Measurements from ENCODE around the gene SZT2. TPM values are rescaled to one million over a fixed set of nuclear protein-coding genes. Genes with fewer than 3 reads are reported as not detected.
"Not testable (repeated sequence)": the region's sequence is repeated elsewhere in the genome, so short reads cannot be mapped to it uniquely, and the experiment has no call there.

The SZT2 gene
- polyA plus RNA-seq, 1 donor: 26.3 TPM

- 100% methylated on average over 1 of the region's 1 CpG for WGBS (ENCODE audit: insufficient coverage, low lambda C conversion rate)
- H3K9me3 ChIP-seq (ENCODE audit: control insufficient read depth, low read depth, low read length); H3K27me3 ChIP-seq (ENCODE audit: control insufficient read depth, insufficient read depth, low read length); DNase-seq; H3K4me3 ChIP-seq (ENCODE audit: low read length); H3K4me1 ChIP-seq (ENCODE audit: control insufficient read depth, insufficient read depth, low read length); H3K27ac ChIP-seq (ENCODE audit: low read length): not testable (repeated sequence)
- peaks cover 44% of the 10 kb centered on the region for H3K36me3 ChIP-seq (ENCODE audit: control insufficient read depth, insufficient read depth, low read length)
These were observed 23.7 kb downstream of the SZT2 start for GRCh38 chr1:43413426-43413825.

GRCh38 chr1:43414634-43415223 is 25.0 kb downstream of the SZT2 start:
- Histone ChIP-seq H3K4me1 (ENCODE audit: control insufficient read depth, insufficient read depth, low read length) (no peaks in the 10 kb centered on the region), H3K9me3 (ENCODE audit: control insufficient read depth, low read depth, low read length) (no peaks in the 10 kb centered on the region), H3K4me3 (ENCODE audit: low read length) (no peak overlapping the region), H3K27ac (ENCODE audit: low read length) (no peak overlapping the region), H3K36me3 (ENCODE audit: control insufficient read depth, insufficient read depth, low read length) (peaks cover 49% of the 10 kb centered on the region), H3K27me3 (ENCODE audit: control insufficient read depth, insufficient read depth, low read length) (no peaks in the 10 kb centered on the region)
- WGBS (ENCODE audit: insufficient coverage, low lambda C conversion rate): no CpG with 5 or more reads among the region's 5 CpGs
- peak; percentile 32 to 45 for DNase-seq

- no peak for DNase-seq
- H3K36me3 ChIP-seq (ENCODE audit: control insufficient read depth, insufficient read depth, low read length): peaks cover 60% of the 10 kb centered on the region
- WGBS (ENCODE audit: insufficient coverage, low lambda C conversion rate): 100% methylated on average over 1 of the region's 5 CpGs
These were observed 26.2 kb downstream of the SZT2 start for GRCh38 chr1:43415901-43416300.

GRCh38 chr1:43418858-43419257 is 29.2 kb downstream of the SZT2 start:
- 100% methylated on average over 3 of the region's 4 CpGs for WGBS (ENCODE audit: insufficient coverage, low lambda C conversion rate)
- no peak overlapping the region for H3K27ac ChIP-seq (ENCODE audit: low read length)
- no peak for DNase-seq
- H3K27me3 ChIP-seq (ENCODE audit: control insufficient read depth, insufficient read depth, low read length): no peaks in the 10 kb centered on the region
- H3K36me3 ChIP-seq (ENCODE audit: control insufficient read depth, insufficient read depth, low read length): peaks cover 85% of the 10 kb centered on the region
- H3K9me3 ChIP-seq (ENCODE audit: control insufficient read depth, low read depth, low read length): peaks cover 10% of the 10 kb centered on the region
- H3K4me3 ChIP-seq (ENCODE audit: low read length): no peak overlapping the region
- H3K4me1 ChIP-seq (ENCODE audit: control insufficient read depth, insufficient read depth, low read length): no peaks in the 10 kb centered on the region

More at GRCh38 chr1:43415901-43416300, 26.2 kb downstream of the SZT2 start:
- H3K27me3 ChIP-seq (ENCODE audit: control insufficient read depth, insufficient read depth, low read length): no peaks in the 10 kb centered on the region
- H3K27ac ChIP-seq (ENCODE audit: low read length): no peak overlapping the region
- H3K4me3 ChIP-seq (ENCODE audit: low read length): no peak overlapping the region
- H3K4me1 ChIP-seq (ENCODE audit: control insufficient read depth, insufficient read depth, low read length): no peaks in the 10 kb centered on the region
- no peaks in the 10 kb centered on the region for H3K9me3 ChIP-seq (ENCODE audit: control insufficient read depth, low read depth, low read length)

GRCh38 chr1:43419627-43420425 is 30.1 kb downstream of the SZT2 start:
- DNase-seq: no peak
- Histone ChIP-seq H3K4me3 (ENCODE audit: low read length) (no peak overlapping the region), H3K27me3 (ENCODE audit: control insufficient read depth, insufficient read depth, low read length) (no peaks in the 10 kb centered on the region), H3K9me3 (ENCODE audit: control insufficient read depth, low read depth, low read length) (peaks cover 10% of the 10 kb centered on the region), H3K36me3 (ENCODE audit: control insufficient read depth, insufficient read depth, low read length) (peaks cover 94% of the 10 kb centered on the region), H3K4me1 (ENCODE audit: control insufficient read depth, insufficient read depth, low read length) (no peaks in the 10 kb centered on the region), H3K27ac (ENCODE audit: low read length) (no peak overlapping the region)
- no CpG with 5 or more reads among the region's 13 CpGs for WGBS (ENCODE audit: insufficient coverage, low lambda C conversion rate)

GRCh38 chr1:43420874-43421273 is 31.2 kb downstream of the SZT2 start:
- DNase-seq: no peak
- H3K36me3 ChIP-seq (ENCODE audit: control insufficient read depth, insufficient read depth, low read length): peaks cover 96% of the 10 kb centered on the region
- peaks cover 10% of the 10 kb centered on the region for H3K9me3 ChIP-seq (ENCODE audit: control insufficient read depth, low read depth, low read length)
- WGBS (ENCODE audit: insufficient coverage, low lambda C conversion rate): no CpG with 5 or more reads among the region's 10 CpGs
- no peaks in the 10 kb centered on the region for H3K4me1 ChIP-seq (ENCODE audit: control insufficient read depth, insufficient read depth, low read length)
- H3K27ac ChIP-seq (ENCODE audit: low read length): no peak overlapping the region
- no peaks in the 10 kb centered on the region for H3K27me3 ChIP-seq (ENCODE audit: control insufficient read depth, insufficient read depth, low read length)
- no peak overlapping the region for H3K4me3 ChIP-seq (ENCODE audit: low read length)

GRCh38 chr1:43421396-43421795 is 31.7 kb downstream of the SZT2 start:
- no peaks in the 10 kb centered on the region for H3K4me1 ChIP-seq (ENCODE audit: control insufficient read depth, insufficient read depth, low read length)
- WGBS (ENCODE audit: insufficient coverage, low lambda C conversion rate): no CpG with 5 or more reads among the region's 6 CpGs
- peaks cover 97% of the 10 kb centered on the region for H3K36me3 ChIP-seq (ENCODE audit: control insufficient read depth, insufficient read depth, low read length)
- DNase-seq: no peak
- H3K4me3 ChIP-seq (ENCODE audit: low read length): no peak overlapping the region
- no peak overlapping the region for H3K27ac ChIP-seq (ENCODE audit: low read length)
- H3K27me3 ChIP-seq (ENCODE audit: control insufficient read depth, insufficient read depth, low read length): no peaks in the 10 kb centered on the region
- peaks cover 10% of the 10 kb centered on the region for H3K9me3 ChIP-seq (ENCODE audit: control insufficient read depth, low read depth, low read length)

GRCh38 chr1:43421976-43422750 is 32.5 kb downstream of the SZT2 start:
- H3K27ac ChIP-seq (ENCODE audit: low read length): no peak overlapping the region
- H3K27me3 ChIP-seq (ENCODE audit: control insufficient read depth, insufficient read depth, low read length): no peaks in the 10 kb centered on the region
- WGBS (ENCODE audit: insufficient coverage, low lambda C conversion rate): no CpG with 5 or more reads among the region's 12 CpGs
- no peak for DNase-seq
- no peaks in the 10 kb centered on the region for H3K4me1 ChIP-seq (ENCODE audit: control insufficient read depth, insufficient read depth, low read length)
- H3K9me3 ChIP-seq (ENCODE audit: control insufficient read depth, low read depth, low read length): peaks cover 10% of the 10 kb centered on the region
- no peak overlapping the region for H3K4me3 ChIP-seq (ENCODE audit: low read length)
- H3K36me3 ChIP-seq (ENCODE audit: control insufficient read depth, insufficient read depth, low read length): peaks cover 97% of the 10 kb centered on the region

GRCh38 chr1:43422995-43423671 is 33.4 kb downstream of the SZT2 start:
- H3K27me3 ChIP-seq (ENCODE audit: control insufficient read depth, insufficient read depth, low read length): no peaks in the 10 kb centered on the region
- no peaks in the 10 kb centered on the region for H3K4me1 ChIP-seq (ENCODE audit: control insufficient read depth, insufficient read depth, low read length)
- H3K27ac ChIP-seq (ENCODE audit: low read length): no peak overlapping the region
- H3K9me3 ChIP-seq (ENCODE audit: control insufficient read depth, low read depth, low read length): peaks cover 10% of the 10 kb centered on the region
- WGBS (ENCODE audit: insufficient coverage, low lambda C conversion rate): 89% methylated on average over 6 of the region's 16 CpGs
- no peak for DNase-seq
- peaks cover 99% of the 10 kb centered on the region for H3K36me3 ChIP-seq (ENCODE audit: control insufficient read depth, insufficient read depth, low read length)
- H3K4me3 ChIP-seq (ENCODE audit: low read length): no peak overlapping the region
